ENCODE measurements around the gene RIMOC1.

- no peak for TF ChIP-seq CTCF (IDR thresholded peaks at IDR 0.05)
- TF ChIP-seq POLR2A (IDR thresholded peaks at IDR 0.05), result no peak
Observed at GRCh38 chr5:41929035-41929434, 24.9 kb downstream of the RIMOC1 start.

All from thyroid gland (tissue), 4 donors.